GM21447 (cell line): ENCODE data around the gene PPP1R9A.

ENCODE experiments used
- ATAC-seq: cut with Tn5 transposase; IDR thresholded peaks from one replicate; pipeline ENCODE4 v1.9.1; 2021; ENCODE audit not compliant: unreplicated experiment

Gene PPP1R9A

DNA sequence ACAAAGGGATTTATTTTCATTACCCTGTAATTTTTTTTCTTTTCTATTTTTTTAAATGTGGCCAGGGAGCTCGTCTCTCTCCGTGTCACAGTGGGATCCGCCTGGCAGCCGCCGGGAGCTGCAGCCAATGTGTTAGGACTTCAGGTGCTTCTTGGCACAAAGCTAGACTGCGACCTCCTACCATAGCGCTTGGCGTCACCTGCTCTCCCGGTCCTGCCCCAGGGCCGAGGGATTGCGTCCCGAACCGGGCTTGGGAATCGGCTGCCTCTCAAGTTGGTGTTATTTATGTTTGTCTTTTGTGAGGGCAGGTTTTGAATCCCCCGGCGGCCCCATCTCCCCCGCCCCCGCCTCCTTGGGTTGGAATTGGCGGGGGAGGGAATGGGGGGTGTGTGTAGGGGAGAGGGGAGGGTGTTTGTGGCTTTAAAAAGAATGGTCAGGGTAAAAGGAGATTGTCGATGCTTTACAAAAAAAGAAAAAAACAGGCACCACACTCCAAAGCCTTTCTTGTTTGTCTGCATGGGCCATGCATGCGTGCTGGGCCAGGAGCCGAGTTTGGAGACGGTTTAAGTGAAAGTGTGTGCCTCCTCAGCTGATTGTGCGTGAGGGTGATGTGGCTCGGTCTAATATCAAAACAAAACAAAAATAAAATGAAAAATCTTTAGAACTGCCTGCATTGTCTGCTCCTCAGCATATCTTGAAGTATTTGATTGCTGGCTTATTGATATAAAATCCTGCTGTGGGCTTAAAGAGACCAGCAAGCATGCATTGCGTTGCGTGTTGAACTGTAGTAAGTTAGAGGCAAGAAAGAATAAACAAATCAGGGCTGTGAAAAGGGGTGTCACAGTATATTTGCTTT, 1.2 kb downstream of the PPP1R9A start:
- ATAC-seq = no peak

GRCh38 chr7:94909179-94909466, 1.7 kb downstream of the PPP1R9A start:
- no peak for ATAC-seq

GRCh38 chr7:94912085-94912484, 4.7 kb downstream of the PPP1R9A start:
- no peak for ATAC-seq

- no peak for ATAC-seq
These were observed 6.0 kb downstream of the PPP1R9A start for GRCh38 chr7:94913391-94913790.

DNA sequence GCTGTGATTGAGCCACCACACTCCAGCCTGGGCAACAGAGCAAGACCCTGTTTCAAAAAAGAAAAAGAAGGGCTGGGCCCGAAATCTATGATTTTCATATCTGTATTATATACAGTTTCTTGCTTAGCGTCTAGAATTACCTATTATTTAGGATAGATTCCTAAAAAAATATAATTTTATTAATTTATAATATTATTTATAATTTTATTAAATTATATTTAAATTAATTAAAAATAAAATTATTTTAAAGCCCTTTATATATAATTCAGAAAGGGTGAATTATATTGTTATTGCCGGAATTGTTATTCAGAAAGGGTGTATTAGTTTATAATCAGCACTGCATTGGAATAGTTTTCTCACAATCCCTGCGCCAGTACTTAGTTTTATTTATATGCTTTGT, 14.5 kb downstream of the PPP1R9A start:
- no peak for ATAC-seq

DNA sequence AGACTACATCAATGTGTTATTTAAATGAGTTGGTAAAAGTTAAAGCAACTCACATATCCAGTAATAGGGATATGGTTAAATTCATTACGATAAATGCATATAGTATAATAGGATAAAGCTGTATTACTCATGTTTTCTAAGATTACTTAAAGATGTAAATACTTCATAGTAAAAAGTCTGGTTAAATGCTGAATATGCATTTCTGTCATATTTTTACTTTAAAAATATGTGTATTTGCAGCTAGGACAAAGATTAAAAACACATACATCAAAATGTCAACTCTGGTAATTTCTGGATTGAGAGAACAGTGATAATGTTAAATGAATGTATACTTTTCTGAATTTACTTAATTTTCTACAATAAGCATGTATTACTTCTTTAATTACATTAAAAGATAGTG, 15.1 kb downstream of the PPP1R9A start:
- no peak for ATAC-seq

- no peak for ATAC-seq
These were observed 16.0 kb downstream of the PPP1R9A start for GRCh38 chr7:94923412-94923811.

GRCh38 chr7:94928168-94928707, 20.8 kb downstream of the PPP1R9A start:
- no peak for ATAC-seq

DNA sequence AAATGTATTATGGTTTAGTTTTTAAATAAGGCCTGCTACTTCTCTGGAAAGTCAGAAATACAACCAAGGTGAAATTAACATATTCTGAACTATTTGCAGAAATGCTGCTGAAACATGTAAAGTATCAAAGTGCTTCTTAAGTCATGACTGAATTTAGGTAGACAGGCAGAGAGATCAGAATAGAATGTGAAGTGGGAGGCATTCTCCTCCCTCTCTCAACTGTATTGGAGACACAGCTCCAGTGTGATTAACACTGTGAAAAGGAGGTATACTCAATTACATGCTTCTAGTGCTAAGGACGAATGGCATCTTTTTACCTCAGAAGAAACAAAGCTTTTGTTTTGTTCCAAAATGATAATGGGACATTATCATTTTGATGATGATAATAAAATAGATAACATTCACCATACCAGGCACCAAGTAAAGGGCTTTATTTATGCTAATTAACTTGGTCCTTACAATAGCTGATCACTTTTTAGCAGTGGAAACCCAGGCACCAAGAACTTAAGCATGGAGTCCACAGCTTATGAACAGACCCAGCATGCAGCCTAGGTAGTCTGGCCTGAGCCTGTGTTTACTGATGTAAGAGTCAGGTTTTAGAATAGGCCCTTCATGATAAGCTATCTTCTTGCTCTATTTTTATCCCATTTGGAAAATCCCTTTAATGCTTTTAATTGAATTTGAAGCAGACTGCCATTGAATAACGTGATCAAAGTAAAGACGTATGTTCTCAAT, 26.0 kb downstream of the PPP1R9A start:
- no peak for ATAC-seq

- no peak for ATAC-seq
These were observed 32.0 kb downstream of the PPP1R9A start for GRCh38 chr7:94939395-94939794.

- ATAC-seq = no peak
These were observed 32.8 kb downstream of the PPP1R9A start for GRCh38 chr7:94940241-94940640.

- ATAC-seq = no peak
These were observed 34.6 kb downstream of the PPP1R9A start for GRCh38 chr7:94941844-94942632.

- no peak for ATAC-seq
These were observed 35.7 kb downstream of the PPP1R9A start for GRCh38 chr7:94943134-94943533.

GRCh38 chr7:94949532-94949931, 42.1 kb downstream of the PPP1R9A start:
- ATAC-seq = no peak

- no peak for ATAC-seq
These were observed 48.4 kb downstream of the PPP1R9A start for GRCh38 chr7:94955807-94956206.

GRCh38 chr7:94957061-94957460, 49.7 kb downstream of the PPP1R9A start:
- ATAC-seq = no peak

- no peak for ATAC-seq
These were observed 55.3 kb downstream of the PPP1R9A start for GRCh38 chr7:94962661-94963060.

- ATAC-seq = no peak
These were observed 62.2 kb downstream of the PPP1R9A start for GRCh38 chr7:94969434-94970084.

GRCh38 chr7:94970085-94970576, 62.7 kb downstream of the PPP1R9A start:
- no peak for ATAC-seq

- ATAC-seq = no peak
These were observed 63.9 kb downstream of the PPP1R9A start for GRCh38 chr7:94971051-94971867.
